ENCODE measurements around the gene SERPINB10.

SERPINB10 gene
- total RNA-seq = 0 reads per million in 4 donors

- no peak for DNase-seq
Measured at GRCh38 chr18:63907664-63908063, at the start of gene SERPINB10. Gene SERPINB10 (plus strand): TSS chr18:63907958. CDS start chr18:63915511, 7,553 bp downstream.

- no peak for DNase-seq
Measured at GRCh38 chr18:63858456-63858855, 49.3 kb upstream of the SERPINB10 start.

GRCh38 chr18:63859781-63860475, 47.8 kb upstream of the SERPINB10 start:
- no peak for DNase-seq

GRCh38 chr18:63860531-63860930, 47.2 kb upstream of the SERPINB10 start:
- DNase-seq = no peak

GRCh38 chr18:63867368-63868125, 40.2 kb upstream of the SERPINB10 start:
- DNase-seq = no peak

GRCh38 chr18:63868546-63868945, 39.2 kb upstream of the SERPINB10 start:
- DNase-seq = no peak

GRCh38 chr18:63869374-63869773, 38.4 kb upstream of the SERPINB10 start:
- DNase-seq = no peak

GRCh38 chr18:63869851-63870250, 37.9 kb upstream of the SERPINB10 start:
- DNase-seq = no peak

GRCh38 chr18:63871836-63872235, 35.9 kb upstream of the SERPINB10 start:
- DNase-seq = no peak

GRCh38 chr18:63872586-63872985, 35.2 kb upstream of the SERPINB10 start:
- DNase-seq = no peak

GRCh38 chr18:63878343-63878742, 29.4 kb upstream of the SERPINB10 start:
- no peak for DNase-seq

- no peak for DNase-seq
Measured at GRCh38 chr18:63878925-63879324, 28.8 kb upstream of the SERPINB10 start.

GRCh38 chr18:63879709-63880108, 28.0 kb upstream of the SERPINB10 start:
- DNase-seq = no peak

- DNase-seq = no peak
Measured at GRCh38 chr18:63881851-63882250, 25.9 kb upstream of the SERPINB10 start.

- no peak for DNase-seq
Measured at GRCh38 chr18:63882333-63883141, 25.2 kb upstream of the SERPINB10 start.

- DNase-seq = no peak
Measured at GRCh38 chr18:63883617-63884016, 24.1 kb upstream of the SERPINB10 start.

- DNase-seq = no peak
Measured at GRCh38 chr18:63887424-63887823, 20.3 kb upstream of the SERPINB10 start, which contains the start of gene SERPINB2. Gene SERPINB2 (plus strand): TSS chr18:63887705. CDS start chr18:63891445, 3,740 bp downstream.

GRCh38 chr18:63888470-63889190, 19.1 kb upstream of the SERPINB10 start:
- DNase-seq = no peak

GRCh38 chr18:63889626-63890025, 18.1 kb upstream of the SERPINB10 start:
- DNase-seq = no peak

- no peak for DNase-seq
Measured at GRCh38 chr18:63890237-63890949, 17.4 kb upstream of the SERPINB10 start.

GRCh38 chr18:63890950-63891304, 16.8 kb upstream of the SERPINB10 start:
- DNase-seq = no peak

- DNase-seq = no peak
Measured at GRCh38 chr18:63892566-63892965, 15.2 kb upstream of the SERPINB10 start.
